WTC11 (cell line): ENCODE results near the gene ARHGAP28. TPM values are rescaled to one million over a fixed set of nuclear protein-coding genes. Genes with fewer than 3 reads are reported as not detected.
A peak's percentile ranks its signal among the peaks of the same experiment; 100 is the strongest.

Experiments used
- ATAC-seq: fragments of 200-7000 bp; cut with Tn5 transposase; 2 replicates; pipeline ENCODE4 v1.10.0; 2021; ENCODE audit warnings: mild to moderate bottlenecking, moderate library complexity
- CTCF ChIA-PET: fragments of 300-600 bp; sonication (Branson Sonifier 250); formaldehyde crosslinking; loops from one replicate; lab custom pipeline; 2021; ENCODE audit warnings: antibody characterized with exemption; lab: Charles Lee
- POLR2A ChIA-PET: fragments of 350-600 bp; sonication (Branson Sonifier 250); formaldehyde crosslinking; loops from one replicate; lab custom pipeline; 2021; ENCODE audit warnings: antibody characterized with exemption; lab: Charles Lee
- DNase-seq: peaks from one replicate; pipeline ENCODE4 v3.0.0; 2021; ENCODE audit warnings: low spot score
- H3K27ac Mint-ChIP-seq: 2 replicates; pipeline ENCODE4 v1.8.0; 2021; ENCODE audit warnings: mixed read lengths
- H3K27me3 Mint-ChIP-seq: 2 replicates; pipeline ENCODE4 v1.8.0; 2021; ENCODE audit warnings: low read depth, mild to moderate bottlenecking, moderate library complexity, mixed read lengths
- H3K36me3 Mint-ChIP-seq: 2 replicates; pipeline ENCODE4 v1.8.0; 2021; ENCODE audit warnings: mixed read lengths
- H3K4me1 Mint-ChIP-seq: 2 replicates; pipeline ENCODE4 v1.8.0; 2022; ENCODE audit warnings: mixed read lengths
- H3K4me3 Mint-ChIP-seq: 2 replicates; pipeline ENCODE4 v1.8.0; 2021; ENCODE audit warnings: mild to moderate bottlenecking, moderate library complexity, mixed read lengths
- H3K9me3 Mint-ChIP-seq: 2 replicates; pipeline ENCODE4 v1.8.0; 2021; ENCODE audit warnings: mixed read lengths
- ATF1 ChIP-seq: sonication (generic); formaldehyde crosslinking; IDR thresholded peaks from 2 replicates; pipeline ENCODE4 v1.8.1; 2023; ENCODE audit warnings: mild to moderate bottlenecking, moderate library complexity, missing genetic modification reagents
- CBFB ChIP-seq: sonication (generic); formaldehyde crosslinking; IDR thresholded peaks from 2 replicates; pipeline ENCODE4 v1.8.1; 2022; ENCODE audit warnings: mild to moderate bottlenecking, low read depth, missing genetic modification reagents
- E2F1 ChIP-seq: sonication (generic); formaldehyde crosslinking; IDR thresholded peaks from 2 replicates; pipeline ENCODE4 v1.8.0; 2022; ENCODE audit warnings: mild to moderate bottlenecking, missing genetic modification reagents
- E2F4 ChIP-seq: sonication (generic); formaldehyde crosslinking; IDR thresholded peaks from 2 replicates; pipeline ENCODE4 v1.8.1; 2022; ENCODE audit warnings: low read depth, mild to moderate bottlenecking, moderate library complexity, missing genetic modification reagents, borderline replicate concordance
- ELF4 ChIP-seq: sonication (generic); formaldehyde crosslinking; IDR thresholded peaks from 2 replicates; pipeline ENCODE4 v1.8.1; 2022; ENCODE audit warnings: low read depth, mild to moderate bottlenecking, moderate library complexity, missing genetic modification reagents
- ESRRA ChIP-seq: sonication (generic); formaldehyde crosslinking; IDR thresholded peaks from 2 replicates; pipeline ENCODE4 v1.8.1; 2022; ENCODE audit warnings: mild to moderate bottlenecking, missing genetic modification reagents, borderline replicate concordance
- ETV6 ChIP-seq: sonication (generic); formaldehyde crosslinking; IDR thresholded peaks from 2 replicates; pipeline ENCODE4 v1.8.1; 2022; ENCODE audit warnings: mild to moderate bottlenecking, missing genetic modification reagents
- FOXP1 ChIP-seq: sonication (generic); formaldehyde crosslinking; IDR thresholded peaks from 2 replicates; pipeline ENCODE4 v1.8.0; 2022; ENCODE audit warnings: missing genetic modification reagents, mild to moderate bottlenecking, moderate library complexity, borderline replicate concordance
- GTF2I ChIP-seq: fragments of 250-450 bp; sonication (Bioruptor Pico); conservative IDR thresholded peaks from 2 replicates; pipeline ENCODE4 v1.4.0; 2021; ENCODE audit warnings: mild to moderate bottlenecking
- HMGA2 ChIP-seq: fragments of 250-450 bp; sonication (Bioruptor Pico); IDR thresholded peaks from 2 replicates; pipeline ENCODE4 v1.4.0; 2021; ENCODE audit warnings: mild to moderate bottlenecking, moderate library complexity
- IRF2 ChIP-seq: sonication (generic); formaldehyde crosslinking; IDR thresholded peaks from 2 replicates; pipeline ENCODE4 v1.8.0; 2022; ENCODE audit warnings: low read depth, missing genetic modification reagents, borderline replicate concordance
- NFE2L1 ChIP-seq: sonication (generic); formaldehyde crosslinking; IDR thresholded peaks from 2 replicates; pipeline ENCODE4 v1.8.1; 2023; ENCODE audit warnings: missing genetic modification reagents
- NR1H2 ChIP-seq: sonication (generic); formaldehyde crosslinking; IDR thresholded peaks from 2 replicates; pipeline ENCODE4 v1.9.0; 2021; ENCODE audit warnings: mild to moderate bottlenecking, moderate library complexity, missing genetic modification reagents
- NR3C1 ChIP-seq: sonication (generic); formaldehyde crosslinking; conservative IDR thresholded peaks from 2 replicates; pipeline ENCODE4 v1.8.1; 2023; ENCODE audit warnings: low read depth, mild to moderate bottlenecking, missing genetic modification reagents
- PRRX2 ChIP-seq: fragments of 250-450 bp; sonication (Bioruptor Pico); IDR thresholded peaks from 2 replicates; pipeline ENCODE4 v1.8.0; 2021; ENCODE audit warnings: mild to moderate bottlenecking
- SMAD4 ChIP-seq: sonication (generic); formaldehyde crosslinking; IDR thresholded peaks from 2 replicates; pipeline ENCODE4 v1.8.0; 2022; ENCODE audit warnings: mild to moderate bottlenecking, missing genetic modification reagents
- TEAD4 ChIP-seq: sonication (generic); formaldehyde crosslinking; IDR thresholded peaks from 2 replicates; pipeline ENCODE4 v1.8.0; 2022; ENCODE audit warnings: mild to moderate bottlenecking, missing genetic modification reagents
- ZNF121 ChIP-seq: sonication (generic); formaldehyde crosslinking; IDR thresholded peaks from 2 replicates; pipeline ENCODE4 v1.8.0; 2023; ENCODE audit warnings: missing genetic modification reagents
- ZNF281 ChIP-seq: sonication (generic); formaldehyde crosslinking; IDR thresholded peaks from 2 replicates; pipeline ENCODE4 v1.8.0; 2023; ENCODE audit warnings: mild to moderate bottlenecking, missing genetic modification reagents
- total RNA-seq: library from RNA; stranded (reverse); gene quantifications from 3 replicates; pipeline ENCODE4 v1.2.3, GENCODE V29; 2021
- TF ChIP-seq, protein P1 (sequence below): sonication (generic); formaldehyde crosslinking; IDR thresholded peaks from 2 replicates; pipeline ENCODE4 v1.8.0; 2022; ENCODE audit warnings: mild to moderate bottlenecking, missing genetic modification reagents
- TF ChIP-seq, protein P2 (sequence below): fragments of 250-450 bp; sonication (Bioruptor Pico); IDR thresholded peaks from 2 replicates; pipeline ENCODE4 v1.9.0; 2021; ENCODE audit warnings: moderate library complexity, mild to moderate bottlenecking, inconsistent platforms, borderline replicate concordance
- TF ChIP-seq, protein P3 (sequence below): sonication (generic); formaldehyde crosslinking; IDR thresholded peaks from 2 replicates; pipeline ENCODE4 v1.8.1; 2022; ENCODE audit warnings: mild to moderate bottlenecking, missing genetic modification reagents, moderate library complexity, borderline replicate concordance
- TF ChIP-seq, protein P4 (sequence below): fragments of 250-450 bp; sonication (Bioruptor Pico); IDR thresholded peaks from 2 replicates; pipeline ENCODE4 v1.9.0; 2021; ENCODE audit warnings: mild to moderate bottlenecking
- TF ChIP-seq, protein P5 (sequence below): sonication (generic); formaldehyde crosslinking; conservative IDR thresholded peaks from 2 replicates; pipeline ENCODE4 v1.8.1; 2022; ENCODE audit warnings: mild to moderate bottlenecking, missing genetic modification reagents
- TF ChIP-seq, protein P6 (sequence below): fragments of 200-600 bp; IDR thresholded peaks from 2 replicates; pipeline ENCODE4 v1.8.0; 2022; ENCODE audit warnings: antibody characterized with exemption
- TF ChIP-seq, protein P7 (sequence below): sonication (generic); formaldehyde crosslinking; IDR thresholded peaks from 2 replicates; pipeline ENCODE4 v1.8.1; 2023; ENCODE audit warnings: mild to moderate bottlenecking, missing genetic modification reagents, moderate library complexity

The ARHGAP28 gene
- total RNA-seq, 1 experiment from 2014 or later: 14.8 TPM

- Mint-ChIP-seq H3K36me3 (no peaks in the 10 kb centered on the region), H3K27ac (no peak overlapping the region), H3K4me3 (no peak overlapping the region), H3K4me1 (peaks cover 2% of the 10 kb centered on the region), H3K27me3 (no peaks in the 10 kb centered on the region), H3K9me3 (peaks cover 3% of the 10 kb centered on the region; the same call in 1 of the 2 replicates)
- peak; percentile 78 for DNase-seq
- ChIA-PET CTCF (interaction anchor here (0.6 to 3.8 kb wide), 42 partner anchors 8 to 399 kb away, joined by 3 to 76 read pairs (median 4); no protein-coding TSS in a partner anchor), POLR2A (no interaction called here)
- peak; percentile 74 for ATAC-seq
- TF ChIP-seq, protein P1, sequence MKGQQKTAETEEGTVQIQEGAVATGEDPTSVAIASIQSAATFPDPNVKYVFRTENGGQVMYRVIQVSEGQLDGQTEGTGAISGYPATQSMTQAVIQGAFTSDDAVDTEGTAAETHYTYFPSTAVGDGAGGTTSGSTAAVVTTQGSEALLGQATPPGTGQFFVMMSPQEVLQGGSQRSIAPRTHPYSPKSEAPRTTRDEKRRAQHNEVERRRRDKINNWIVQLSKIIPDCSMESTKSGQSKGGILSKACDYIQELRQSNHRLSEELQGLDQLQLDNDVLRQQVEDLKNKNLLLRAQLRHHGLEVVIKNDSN (CRISPR knock-in tag): no peak
- TF ChIP-seq, protein P2, sequence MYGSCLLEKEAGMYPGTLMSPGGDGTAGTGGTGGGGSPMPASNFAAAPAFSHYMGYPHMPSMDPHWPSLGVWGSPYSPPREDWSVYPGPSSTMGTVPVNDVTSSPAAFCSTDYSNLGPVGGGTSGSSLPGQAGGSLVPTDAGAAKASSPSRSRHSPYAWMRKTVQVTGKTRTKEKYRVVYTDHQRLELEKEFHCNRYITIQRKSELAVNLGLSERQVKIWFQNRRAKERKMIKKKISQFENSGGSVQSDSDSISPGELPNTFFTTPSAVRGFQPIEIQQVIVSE: no peak
- TF ChIP-seq ZNF121 (CRISPR knock-in tag): no peak
- no peak for TF ChIP-seq ATF1
- TF ChIP-seq NFE2L1 (CRISPR knock-in tag): peak; percentile 50; the same call in 1 of the 2 replicates
- TF ChIP-seq CBFB (CRISPR knock-in tag): no peak
- TF ChIP-seq NR3C1 (CRISPR knock-in tag): no peak
- TF ChIP-seq, protein P3, sequence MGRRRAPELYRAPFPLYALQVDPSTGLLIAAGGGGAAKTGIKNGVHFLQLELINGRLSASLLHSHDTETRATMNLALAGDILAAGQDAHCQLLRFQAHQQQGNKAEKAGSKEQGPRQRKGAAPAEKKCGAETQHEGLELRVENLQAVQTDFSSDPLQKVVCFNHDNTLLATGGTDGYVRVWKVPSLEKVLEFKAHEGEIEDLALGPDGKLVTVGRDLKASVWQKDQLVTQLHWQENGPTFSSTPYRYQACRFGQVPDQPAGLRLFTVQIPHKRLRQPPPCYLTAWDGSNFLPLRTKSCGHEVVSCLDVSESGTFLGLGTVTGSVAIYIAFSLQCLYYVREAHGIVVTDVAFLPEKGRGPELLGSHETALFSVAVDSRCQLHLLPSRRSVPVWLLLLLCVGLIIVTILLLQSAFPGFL (CRISPR knock-in tag): no peak
- peak; percentile 37; the same call in 1 of the 2 replicates for TF ChIP-seq ETV6
- no peak for TF ChIP-seq ZNF281 (CRISPR knock-in tag)
- TF ChIP-seq GTF2I (CRISPR knock-in tag): no peak
- no peak for TF ChIP-seq PRRX2 (CRISPR knock-in tag)
- TF ChIP-seq ESRRA (CRISPR knock-in tag): no peak
- no peak for TF ChIP-seq NR1H2
- no peak for TF ChIP-seq ELF4 (CRISPR knock-in tag)
- no peak for TF ChIP-seq SMAD4 (CRISPR knock-in tag)
- no peak for TF ChIP-seq E2F1 (CRISPR knock-in tag)
- TF ChIP-seq, protein P4, sequence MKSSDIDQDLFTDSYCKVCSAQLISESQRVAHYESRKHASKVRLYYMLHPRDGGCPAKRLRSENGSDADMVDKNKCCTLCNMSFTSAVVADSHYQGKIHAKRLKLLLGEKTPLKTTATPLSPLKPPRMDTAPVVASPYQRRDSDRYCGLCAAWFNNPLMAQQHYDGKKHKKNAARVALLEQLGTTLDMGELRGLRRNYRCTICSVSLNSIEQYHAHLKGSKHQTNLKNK: no peak
- TF ChIP-seq, protein P5, sequence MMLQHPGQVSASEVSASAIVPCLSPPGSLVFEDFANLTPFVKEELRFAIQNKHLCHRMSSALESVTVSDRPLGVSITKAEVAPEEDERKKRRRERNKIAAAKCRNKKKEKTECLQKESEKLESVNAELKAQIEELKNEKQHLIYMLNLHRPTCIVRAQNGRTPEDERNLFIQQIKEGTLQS: no peak
- TF ChIP-seq IRF2 (CRISPR knock-in tag): no peak
- peak; percentile 64; the same call in 1 of the 2 replicates for TF ChIP-seq FOXP1 (CRISPR knock-in tag)
- TF ChIP-seq HMGA2: no peak
- TF ChIP-seq, protein P6, sequence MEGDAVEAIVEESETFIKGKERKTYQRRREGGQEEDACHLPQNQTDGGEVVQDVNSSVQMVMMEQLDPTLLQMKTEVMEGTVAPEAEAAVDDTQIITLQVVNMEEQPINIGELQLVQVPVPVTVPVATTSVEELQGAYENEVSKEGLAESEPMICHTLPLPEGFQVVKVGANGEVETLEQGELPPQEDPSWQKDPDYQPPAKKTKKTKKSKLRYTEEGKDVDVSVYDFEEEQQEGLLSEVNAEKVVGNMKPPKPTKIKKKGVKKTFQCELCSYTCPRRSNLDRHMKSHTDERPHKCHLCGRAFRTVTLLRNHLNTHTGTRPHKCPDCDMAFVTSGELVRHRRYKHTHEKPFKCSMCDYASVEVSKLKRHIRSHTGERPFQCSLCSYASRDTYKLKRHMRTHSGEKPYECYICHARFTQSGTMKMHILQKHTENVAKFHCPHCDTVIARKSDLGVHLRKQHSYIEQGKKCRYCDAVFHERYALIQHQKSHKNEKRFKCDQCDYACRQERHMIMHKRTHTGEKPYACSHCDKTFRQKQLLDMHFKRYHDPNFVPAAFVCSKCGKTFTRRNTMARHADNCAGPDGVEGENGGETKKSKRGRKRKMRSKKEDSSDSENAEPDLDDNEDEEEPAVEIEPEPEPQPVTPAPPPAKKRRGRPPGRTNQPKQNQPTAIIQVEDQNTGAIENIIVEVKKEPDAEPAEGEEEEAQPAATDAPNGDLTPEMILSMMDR: peak; percentile 65
- TF ChIP-seq, protein P7, sequence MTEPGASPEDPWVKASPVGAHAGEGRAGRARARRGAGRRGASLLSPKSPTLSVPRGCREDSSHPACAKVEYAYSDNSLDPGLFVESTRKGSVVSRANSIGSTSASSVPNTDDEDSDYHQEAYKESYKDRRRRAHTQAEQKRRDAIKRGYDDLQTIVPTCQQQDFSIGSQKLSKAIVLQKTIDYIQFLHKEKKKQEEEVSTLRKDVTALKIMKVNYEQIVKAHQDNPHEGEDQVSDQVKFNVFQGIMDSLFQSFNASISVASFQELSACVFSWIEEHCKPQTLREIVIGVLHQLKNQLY (CRISPR knock-in tag): no peak
- no peak for TF ChIP-seq TEAD4 (CRISPR knock-in tag)
- no peak for TF ChIP-seq E2F4
These were observed 190.8 kb downstream of the ARHGAP28 start for GRCh38 chr18:6920099-6920955.
